ENCODE measurements around the gene B3GAT3.

Gene B3GAT3

DNA sequence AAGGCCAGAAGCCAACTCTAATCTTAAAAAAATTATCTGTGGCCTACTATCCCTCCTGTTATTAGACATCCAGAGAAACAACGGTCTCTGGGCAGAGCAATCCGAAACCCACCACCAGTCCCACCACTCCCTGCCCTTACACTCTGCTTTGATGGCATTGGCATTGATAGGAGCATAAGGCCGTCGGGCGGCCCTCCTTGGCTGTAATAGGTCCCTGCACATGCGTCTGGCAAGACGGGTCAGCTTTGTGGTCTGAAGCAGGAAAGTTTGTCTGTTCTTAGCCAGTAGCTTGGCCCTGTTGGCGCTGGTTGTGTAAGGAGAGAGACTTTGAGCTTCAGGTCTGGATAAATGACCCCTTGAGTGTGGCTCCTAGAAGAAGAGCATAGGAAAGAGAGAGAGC is 26.7 kb downstream of the B3GAT3 start:
- H3K36me3 ChIP-seq (ENCODE audit: insufficient read depth, low read length), result peaks cover 70% of the 10 kb centered on the region
- no peaks in the 10 kb centered on the region for H3K9me3 ChIP-seq (ENCODE audit: insufficient read depth, low read length, severe bottlenecking)
- no peak overlapping the region for H3K27ac ChIP-seq (ENCODE audit: low read length)
- peaks cover 77% of the 10 kb centered on the region for H3K4me1 ChIP-seq (ENCODE audit: insufficient read depth, low read length)
- no peak overlapping the region for H3K9ac ChIP-seq (ENCODE audit: low read depth, low read length)
- TF ChIP-seq, protein P1, sequence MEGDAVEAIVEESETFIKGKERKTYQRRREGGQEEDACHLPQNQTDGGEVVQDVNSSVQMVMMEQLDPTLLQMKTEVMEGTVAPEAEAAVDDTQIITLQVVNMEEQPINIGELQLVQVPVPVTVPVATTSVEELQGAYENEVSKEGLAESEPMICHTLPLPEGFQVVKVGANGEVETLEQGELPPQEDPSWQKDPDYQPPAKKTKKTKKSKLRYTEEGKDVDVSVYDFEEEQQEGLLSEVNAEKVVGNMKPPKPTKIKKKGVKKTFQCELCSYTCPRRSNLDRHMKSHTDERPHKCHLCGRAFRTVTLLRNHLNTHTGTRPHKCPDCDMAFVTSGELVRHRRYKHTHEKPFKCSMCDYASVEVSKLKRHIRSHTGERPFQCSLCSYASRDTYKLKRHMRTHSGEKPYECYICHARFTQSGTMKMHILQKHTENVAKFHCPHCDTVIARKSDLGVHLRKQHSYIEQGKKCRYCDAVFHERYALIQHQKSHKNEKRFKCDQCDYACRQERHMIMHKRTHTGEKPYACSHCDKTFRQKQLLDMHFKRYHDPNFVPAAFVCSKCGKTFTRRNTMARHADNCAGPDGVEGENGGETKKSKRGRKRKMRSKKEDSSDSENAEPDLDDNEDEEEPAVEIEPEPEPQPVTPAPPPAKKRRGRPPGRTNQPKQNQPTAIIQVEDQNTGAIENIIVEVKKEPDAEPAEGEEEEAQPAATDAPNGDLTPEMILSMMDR (IDR thresholded peaks at IDR 0.05; ENCODE audit: borderline replicate concordance, extremely low read depth, low read length, poor library complexity, severe bottlenecking), result no peak
- no peak for TF ChIP-seq EZH2 (IDR thresholded peaks at IDR 0.05; ENCODE audit: borderline replicate concordance, low read depth, low read length, severe bottlenecking)
- peaks cover 55% of the 10 kb centered on the region for H3K79me2 ChIP-seq (ENCODE audit: insufficient read depth, low read length)
- no peak overlapping the region for H3K4me3 ChIP-seq (ENCODE audit: low read depth in 1 of 2, low read length in 2 of 2)
- DNase-seq (no peak), ATAC-seq (ENCODE audit: insufficient read depth, low read depth) (no peak)
- no peak overlapping the region for H3K4me2 ChIP-seq (ENCODE audit: insufficient read depth, low read length)
- no peaks in the 10 kb centered on the region for H3K27me3 ChIP-seq (ENCODE audit: insufficient read depth, low read length, poor library complexity)
- H2AFZ ChIP-seq (ENCODE audit: low read depth, low read length), result no peak overlapping the region
- H4K20me1 ChIP-seq (ENCODE audit: insufficient read depth, low read length), result peaks cover 38% of the 10 kb centered on the region

DNA sequence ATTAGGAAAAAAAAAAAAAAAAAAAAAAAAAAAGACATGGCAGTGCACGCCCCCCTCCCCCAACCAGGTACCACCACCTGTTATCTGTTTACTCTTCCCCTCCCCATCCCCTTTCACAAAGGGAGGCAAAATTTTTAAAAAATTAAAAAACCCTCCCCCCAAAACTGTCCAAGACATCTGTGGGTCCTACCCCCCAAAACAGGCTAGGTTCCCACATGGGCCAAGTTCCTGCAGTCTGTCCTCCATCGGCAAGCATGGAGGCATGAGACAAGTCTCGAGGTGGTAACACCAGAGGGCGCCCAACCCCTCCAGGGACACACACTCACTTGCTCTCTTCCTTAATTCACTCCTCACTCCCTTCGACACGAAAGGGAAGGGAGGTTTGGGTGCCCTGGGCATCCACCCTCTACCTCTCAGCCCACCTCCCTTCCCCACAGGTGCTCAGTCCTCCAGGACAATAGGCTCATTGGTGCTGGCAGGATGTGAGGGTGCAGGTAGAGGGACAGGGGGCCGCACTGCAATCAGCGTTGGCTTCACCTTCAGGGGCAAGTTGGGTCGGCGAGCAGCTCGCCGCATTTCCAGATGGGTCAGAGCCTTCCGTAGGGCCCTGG is 28.2 kb downstream of the B3GAT3 start:
- ATAC-seq (ENCODE audit: insufficient read depth, low read depth) (peak; percentile 31), DNase-seq (peak; percentile 82)
- Histone ChIP-seq H3K27ac (ENCODE audit: low read length) (peak overlapping the region; percentile 25; the same call in 1 of the 2 replicates), H3K4me2 (ENCODE audit: insufficient read depth, low read length) (peak overlapping the region; percentile 95), H3K9ac (ENCODE audit: low read depth, low read length) (peak overlapping the region; percentile 66), H3K79me2 (ENCODE audit: insufficient read depth, low read length) (peaks cover 52% of the 10 kb centered on the region), H3K9me3 (ENCODE audit: insufficient read depth, low read length, severe bottlenecking) (no peaks in the 10 kb centered on the region), H2AFZ (ENCODE audit: low read depth, low read length) (no peak overlapping the region), H3K36me3 (ENCODE audit: insufficient read depth, low read length) (peaks cover 63% of the 10 kb centered on the region), H3K4me1 (ENCODE audit: insufficient read depth, low read length) (peaks cover 69% of the 10 kb centered on the region), H3K27me3 (ENCODE audit: insufficient read depth, low read length, poor library complexity) (no peaks in the 10 kb centered on the region), H3K4me3 (ENCODE audit: low read depth in 1 of 2, low read length in 2 of 2) (no peak overlapping the region), H4K20me1 (ENCODE audit: insufficient read depth, low read length) (peaks cover 28% of the 10 kb centered on the region)
- TF ChIP-seq EZH2 (IDR thresholded peaks at IDR 0.05; ENCODE audit: borderline replicate concordance, low read depth, low read length, severe bottlenecking), result no peak
- TF ChIP-seq, protein P1 (IDR thresholded peaks at IDR 0.05; ENCODE audit: borderline replicate concordance, extremely low read depth, low read length, poor library complexity, severe bottlenecking), result peak; percentile 90

DNA sequence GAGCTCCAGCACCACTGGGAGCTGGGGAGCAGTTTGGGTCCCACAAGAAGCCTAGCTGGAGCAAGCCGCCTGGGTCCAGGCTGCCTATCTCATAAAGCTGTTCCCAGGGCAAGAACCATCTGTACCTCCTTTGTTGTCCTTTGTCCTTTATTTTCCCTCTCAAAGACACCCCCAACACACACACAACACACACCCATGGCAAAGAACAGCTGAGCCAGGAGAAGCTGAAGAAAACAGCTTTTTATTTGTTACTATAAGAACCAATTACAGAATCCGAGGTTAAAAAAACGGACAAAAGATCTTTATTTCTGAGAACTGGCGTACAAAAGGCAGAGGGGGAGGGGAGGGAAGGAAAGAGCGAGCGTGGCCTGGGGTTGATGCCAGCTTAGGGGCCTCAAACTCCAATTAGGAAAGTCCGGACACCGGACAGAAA is 28.8 kb downstream of the B3GAT3 start:
- Histone ChIP-seq H3K4me3 (ENCODE audit: low read depth in 1 of 2, low read length in 2 of 2) (peak overlapping the region in 1 of 2 experiments; percentile 84; a peak in 2 of 4 replicates), H3K27ac (ENCODE audit: low read length) (peak overlapping the region; percentile 79), H3K9me3 (ENCODE audit: insufficient read depth, low read length, severe bottlenecking) (no peaks in the 10 kb centered on the region), H2AFZ (ENCODE audit: low read depth, low read length) (no peak overlapping the region), H3K79me2 (ENCODE audit: insufficient read depth, low read length) (peaks cover 47% of the 10 kb centered on the region), H3K36me3 (ENCODE audit: insufficient read depth, low read length) (peaks cover 62% of the 10 kb centered on the region), H3K4me2 (ENCODE audit: insufficient read depth, low read length) (peak overlapping the region; percentile 95), H4K20me1 (ENCODE audit: insufficient read depth, low read length) (peaks cover 23% of the 10 kb centered on the region), H3K4me1 (ENCODE audit: insufficient read depth, low read length) (peaks cover 64% of the 10 kb centered on the region), H3K27me3 (ENCODE audit: insufficient read depth, low read length, poor library complexity) (no peaks in the 10 kb centered on the region), H3K9ac (ENCODE audit: low read depth, low read length) (peak overlapping the region; percentile 66)
- no peak for ATAC-seq (ENCODE audit: insufficient read depth, low read depth)
- TF ChIP-seq, protein P1 (IDR thresholded peaks at IDR 0.05; ENCODE audit: borderline replicate concordance, extremely low read depth, low read length, poor library complexity, severe bottlenecking), result no peak
- TF ChIP-seq EZH2 (IDR thresholded peaks at IDR 0.05; ENCODE audit: borderline replicate concordance, low read depth, low read length, severe bottlenecking), result no peak
- no peak for DNase-seq

Data from DND-41 (cell line).